K562 (cell line): ENCODE results near the gene ABCD4.
"Not testable (repeated sequence)": the region's sequence is repeated elsewhere in the genome, so short reads cannot be mapped to it uniquely, and the experiment has no call there.

Experiments
- CHD1 ChIP-seq: fragments of 200-600 bp; sonication (generic); IDR thresholded peaks from one replicate; pipeline ENCODE4 v1.6.1; 2012; ENCODE audit warnings: mild to moderate bottlenecking, moderate library complexity, low read length, inconsistent platforms
- COPS2 ChIP-seq: fragments of 450-650 bp; conservative IDR thresholded peaks from 2 replicates; pipeline ENCODE4 v1.6.1; 2016; ENCODE audit warnings: mild to moderate bottlenecking, moderate library complexity
- CTCF ChIP-seq, 3 experiments: IDR thresholded peaks in 2 of 3; conservative IDR thresholded peaks in 1 of 3; 2 replicates each; pipeline ENCODE4 v1.5.1; 2011 to 2012; ENCODE audit warnings: low read length in 3 of 3, mild to moderate bottlenecking in 3 of 3, control low read depth in 2 of 3, improper control_type of control experiment in 1 of 3, inconsistent platforms in 1 of 3, low read depth in 1 of 3, mixed read lengths in 1 of 3, moderate library complexity in 1 of 3; ENCODE audit not compliant: insufficient read depth in 2 of 3
- MAFK ChIP-seq: IDR thresholded peaks from 2 replicates; pipeline ENCODE4 v1.6.1; 2011; ENCODE audit warnings: low read length, improper control_type of control experiment
- RB1 ChIP-seq: fragments of 450-650 bp; IDR thresholded peaks from 2 replicates; pipeline ENCODE4 v1.6.1; 2017; ENCODE audit warnings: low read depth, mild to moderate bottlenecking
- SREBF2 ChIP-seq: sonication (generic); formaldehyde crosslinking; IDR thresholded peaks from 2 replicates; pipeline ENCODE4 v1.4.0; 2020; ENCODE audit warnings: mild to moderate bottlenecking, missing genetic modification reagents
- STAT5A ChIP-seq: IDR thresholded peaks from 2 replicates; pipeline ENCODE4 v1.6.1; 2012; ENCODE audit warnings: low read length, inconsistent platforms, borderline replicate concordance

DNA sequence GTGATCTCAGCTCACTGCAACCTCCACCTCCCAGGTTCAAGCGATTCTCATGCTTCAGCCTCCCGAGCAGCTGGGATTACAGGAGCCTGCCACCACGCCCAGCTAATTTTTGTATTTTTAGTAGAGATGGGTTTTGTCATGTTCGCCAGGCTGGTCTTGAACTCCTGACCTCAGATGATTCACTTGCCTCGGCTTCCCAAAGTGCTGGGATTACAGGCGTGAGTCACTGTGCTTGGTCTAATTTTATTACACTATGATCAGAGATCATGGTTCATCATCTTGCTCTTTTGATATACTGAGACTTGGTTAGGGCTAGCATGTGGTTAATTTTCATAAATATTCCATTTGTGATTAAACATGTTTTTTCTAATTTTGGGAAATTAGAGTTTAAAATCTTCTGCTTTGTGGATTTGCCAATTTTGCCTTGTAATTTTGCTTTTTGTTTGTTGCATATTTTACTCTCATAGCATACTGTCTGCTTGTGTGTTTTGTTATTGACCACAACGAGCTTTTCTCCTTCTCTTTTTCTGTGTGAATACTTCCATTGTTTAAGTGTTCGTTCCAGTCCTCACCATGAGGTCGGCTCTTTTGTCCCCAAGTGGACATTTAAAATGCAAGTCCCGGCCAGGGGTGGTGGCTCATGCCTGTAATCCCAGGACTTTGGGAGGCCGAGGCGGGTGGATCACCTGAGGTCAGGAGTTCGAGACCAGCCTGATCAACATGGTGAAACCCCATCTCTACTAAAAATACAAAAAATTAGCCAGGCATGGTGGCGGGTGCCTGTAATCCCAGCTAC is 32.2 kb downstream of the ABCD4 start:
- TF ChIP-seq MAFK; CHD1; COPS2; CTCF (IDR thresholded peaks at IDR 0.05 in 2 of 3, conservative IDR thresholded peaks at IDR 0.05 in 1 of 3; ENCODE audit: insufficient read depth in 2 of 3, low read depth in 1 of 3, low read length in 3 of 3); RB1; STAT5A; SREBF2 (CRISPR knock-in tag): not testable (repeated sequence)
